HUDEP-2 (cell line): Measurements from ENCODE around the gene SCLT1.

Experiments used
- DNase-seq, 76 experiments: peaks; one replicate each; lab custom pipeline; 2025; ENCODE audit not compliant: unreplicated experiment in 76 of 76; lab: John Stamatoyannopoulos, UW

SCLT1 gene

GRCh38 chr4:128848461-128848860 lies 244.9 kb downstream of the SCLT1 start:
- DNase-seq: no peak

DNA sequence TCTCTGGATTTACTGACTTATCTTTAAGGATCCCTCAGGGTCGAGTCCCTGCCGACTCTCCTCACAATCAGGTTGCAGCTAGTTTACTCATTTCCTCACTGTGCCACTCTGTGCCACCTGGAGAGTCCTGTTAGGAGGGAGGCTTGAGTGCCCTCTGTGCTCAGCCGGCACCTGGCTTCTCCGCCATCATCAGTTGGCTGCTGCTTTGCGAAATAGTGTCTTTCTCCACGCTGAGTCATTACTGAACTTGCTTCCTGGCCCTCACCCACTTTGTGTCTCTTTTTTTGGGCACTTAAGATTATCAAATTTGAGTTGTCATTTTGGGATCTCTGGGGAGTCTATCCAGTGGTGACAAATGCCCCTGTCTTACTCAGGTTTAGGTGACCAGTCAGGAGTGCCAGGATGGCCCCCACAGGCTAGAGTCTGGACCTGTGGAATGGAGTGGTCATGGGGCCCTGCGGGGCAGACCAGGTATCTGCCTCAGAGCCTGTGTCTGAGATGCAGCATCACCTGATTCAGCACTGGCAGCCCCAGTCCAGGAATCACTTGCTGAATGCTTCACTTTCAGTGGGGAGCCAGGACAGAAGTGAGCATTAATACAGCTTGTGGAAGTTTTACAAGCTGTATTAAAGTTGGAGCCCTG lies 246.1 kb downstream of the SCLT1 start:
- no peak for DNase-seq

GRCh38 chr4:128846063-128846462 lies 247.3 kb downstream of the SCLT1 start:
- no peak for DNase-seq

DNA sequence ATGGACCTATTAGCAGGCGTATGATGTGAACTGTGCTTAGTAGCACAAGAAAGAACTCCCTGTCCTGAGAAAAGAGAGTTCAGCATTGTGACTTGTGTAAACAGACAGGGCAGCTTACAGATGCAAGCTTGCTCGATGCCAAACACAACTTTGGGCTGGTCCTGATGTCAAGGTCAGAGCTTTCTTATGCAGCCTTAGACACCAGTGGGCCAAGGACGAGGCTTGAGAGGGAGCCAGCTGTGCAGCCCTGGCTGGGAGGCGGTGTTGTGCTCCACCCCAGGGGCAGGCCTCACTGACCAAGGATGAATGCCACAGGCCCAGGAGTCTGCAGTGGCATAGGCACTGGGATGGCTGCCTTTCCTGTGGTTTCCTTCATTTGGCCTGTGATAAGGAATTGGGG lies 248.4 kb downstream of the SCLT1 start:
- DNase-seq: no peak

- DNase-seq: no peak
Observed at GRCh38 chr4:128841402-128841801, 251.9 kb downstream of the SCLT1 start.

DNA sequence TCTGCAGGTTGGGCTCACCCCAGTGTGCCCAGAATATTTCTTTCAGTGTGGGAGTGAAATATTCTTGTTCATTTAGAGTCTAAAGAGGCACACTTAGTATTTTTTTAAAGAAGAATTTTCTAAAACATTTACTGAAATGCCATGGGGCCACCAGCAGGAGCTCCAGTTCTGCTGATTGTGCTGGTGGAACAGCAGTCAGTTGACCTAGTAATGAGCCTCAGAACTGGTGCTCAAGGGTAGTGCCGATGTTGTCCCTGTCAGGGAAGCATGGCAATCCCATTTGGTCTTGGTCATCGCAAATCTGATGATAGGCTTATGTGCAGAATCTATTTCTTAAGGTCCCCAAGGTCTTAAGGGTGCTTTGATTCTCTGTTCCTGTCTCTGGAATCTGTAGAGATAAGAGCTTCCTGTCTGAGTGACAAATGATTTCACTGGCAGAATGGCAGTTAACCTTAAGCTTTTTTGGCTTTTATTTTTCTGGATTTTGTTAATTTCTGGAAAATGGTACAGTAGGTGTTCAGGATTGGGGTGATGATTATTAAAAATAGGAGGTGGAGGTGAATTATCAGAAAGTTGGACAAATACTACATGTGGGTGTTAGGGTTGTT lies 252.5 kb downstream of the SCLT1 start:
- DNase-seq: peak in 1 of 76 experiments; percentile 2

DNA sequence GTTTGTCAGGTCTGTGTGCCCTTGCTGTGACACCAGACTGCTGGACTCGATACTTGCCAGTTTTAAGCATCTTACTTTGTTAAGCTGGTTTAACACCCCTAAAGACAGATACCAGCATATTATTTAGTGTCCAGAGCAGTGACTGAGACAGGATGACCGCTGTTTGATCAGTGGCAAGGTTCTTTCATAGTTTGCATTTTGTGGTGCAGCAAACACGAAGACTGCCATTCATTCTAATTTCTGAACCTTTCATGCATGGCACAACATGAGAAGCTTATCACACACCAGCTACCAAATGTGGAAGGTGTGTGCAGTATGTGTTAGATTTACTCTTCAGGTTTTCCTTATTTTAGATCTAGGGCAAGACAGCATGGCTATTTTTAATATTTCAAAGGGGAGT lies 255.7 kb downstream of the SCLT1 start:
- DNase-seq: no peak

- no peak for DNase-seq
Observed at GRCh38 chr4:128837198-128837597, 256.1 kb downstream of the SCLT1 start.

- peak in 45 of 76 experiments; percentile 1 to 58 (median 24) for DNase-seq
Observed at GRCh38 chr4:128835498-128836222, 257.7 kb downstream of the SCLT1 start.
